ENCODE measurements around the gene COG2. TPM values are rescaled to one million over a fixed set of nuclear protein-coding genes. Genes with fewer than 3 reads are reported as not detected.

COG2 gene
- total and polyA plus RNA-seq, 2 of the 13 experiments (the other 11 are each of a cell fraction or from before 2014, with no cell fraction given), result 16.8 to 36.3 TPM

DNA sequence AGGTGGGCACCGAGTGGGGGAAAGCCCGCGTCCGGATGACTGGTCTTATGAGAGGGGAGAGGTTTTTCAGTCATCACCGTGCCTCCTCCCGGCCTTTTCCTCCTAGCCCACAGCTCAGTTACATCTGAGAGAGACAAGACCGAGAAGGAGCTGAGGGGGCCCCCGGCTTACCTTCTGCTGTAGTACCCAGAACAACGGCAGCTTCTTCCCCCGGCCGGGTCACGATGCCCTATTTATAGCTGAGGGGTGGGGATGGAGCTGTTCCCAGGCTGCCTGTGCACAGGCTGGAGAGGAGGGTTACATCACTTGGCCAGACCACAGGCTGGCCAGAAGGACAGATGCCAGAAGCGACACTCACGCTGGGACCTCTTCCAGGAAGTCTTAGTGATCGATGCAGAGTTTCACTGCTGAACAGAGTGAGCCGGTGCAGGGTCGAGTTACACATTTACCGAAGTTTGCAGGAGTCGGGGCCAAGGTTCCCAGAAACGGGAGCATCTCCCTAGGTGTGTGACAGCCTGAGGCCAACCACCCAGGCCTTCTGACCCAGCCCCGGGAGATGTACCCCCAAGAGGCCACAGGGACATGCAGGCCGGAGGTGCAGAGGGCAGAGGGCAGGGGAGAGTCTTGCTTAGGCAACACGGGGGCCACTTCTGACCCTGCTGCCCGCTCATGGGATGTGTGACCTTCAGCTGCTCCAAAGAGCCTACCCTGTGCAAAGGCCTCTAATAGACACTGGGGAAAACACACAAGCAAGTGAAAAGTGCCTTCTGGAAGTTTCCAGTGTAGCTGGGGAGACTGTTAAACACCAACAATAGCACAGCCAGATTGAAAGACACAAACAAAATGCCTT lies 71.9 kb downstream of the COG2 start, which contains the start of gene AGT:
Gene AGT (minus strand): TSS at position 208 of the 850 bp plus-strand sequence. CDS start 3,299 bp downstream, outside the sequence.
- ChIA-PET CTCF (ENCODE audit: low intra/inter-chr PET ratio, low total read pairs) (no interaction called here), POLR2A (interaction anchor here (0.8 to 7.9 kb wide), 22 partner anchors 10 to 522 kb away, joined by 3 to 110 read pairs (median 5); partner anchors contain the start of genes CAPN9 and COG2)
- Histone ChIP-seq H3K4me2 (ENCODE audit: low read depth, low read length) (peak within 1 kb of the TSS; percentile 97), H4K20me1 (ENCODE audit: insufficient read depth, low read length) (peaks cover 42% of the 10 kb centered on the region), H3K36me3 (replicated peaks in 1 of 2; ENCODE audit: control insufficient read depth in 1 of 2, insufficient read depth in 2 of 2, low read length in 2 of 2) (peaks cover 7 to 19% of the 10 kb centered on the region in 2 experiments), H3K27me3 (ENCODE audit: control insufficient read depth in 1 of 2, insufficient read depth in 2 of 2, low read length in 2 of 2) (peaks cover 0 to 2% of the 10 kb centered on the region in 2 experiments; a peak in 1 of 5 replicates), H3K9ac (ENCODE audit: insufficient read depth, low read depth, low read length) (peak within 1 kb of the TSS; percentile 91), H3K79me2 (ENCODE audit: insufficient read depth, low read length) (peaks cover 50% of the 10 kb centered on the region), H2AFZ (ENCODE audit: low read length) (peak within 1 kb of the TSS; percentile 36), H3K9me3 (ENCODE audit: low read length) (no peaks in the 10 kb centered on the region), H3K4me1 (ENCODE audit: insufficient read depth, low read length) (peaks cover 61% of the 10 kb centered on the region), H3K4me3 (replicated peaks in 1 of 3; ENCODE audit: insufficient read depth in 1 of 3, low read depth in 2 of 3, low read length in 3 of 3) (peak within 1 kb of the TSS; percentile 83 to 92 (median 90)), H3K27ac (ENCODE audit: extremely low read length, insufficient read depth, low read length) (peak within 1 kb of the TSS; percentile 93)
- no TSS peak for BruUV-seq (replicated peaks)
- in situ Hi-C loops (cut with HindIII; ENCODE audit: extremely low pct_ligation_motif_present, low pct_unique_long_range_greater_than_20kb) (no loop called here), intact Hi-C loops (cut with micrococcal nuclease; ENCODE audit: unreplicated experiment) (loop anchor here (1.0 to 10.0 kb wide), 5 partner anchors 15 to 261 kb away; partner anchors contain the start of genes ARV1 and TTC13)
- ATAC-seq (peak; percentile 85), FAIRE-seq (peak; percentile 95), DNase-seq (ENCODE audit: low spot score) (peak; percentile 95)
- WGBS (ENCODE audit: low lambda C conversion rate), result 2% methylated on average over 6 of the region's 24 CpGs
- TF ChIP-seq, protein P1, sequence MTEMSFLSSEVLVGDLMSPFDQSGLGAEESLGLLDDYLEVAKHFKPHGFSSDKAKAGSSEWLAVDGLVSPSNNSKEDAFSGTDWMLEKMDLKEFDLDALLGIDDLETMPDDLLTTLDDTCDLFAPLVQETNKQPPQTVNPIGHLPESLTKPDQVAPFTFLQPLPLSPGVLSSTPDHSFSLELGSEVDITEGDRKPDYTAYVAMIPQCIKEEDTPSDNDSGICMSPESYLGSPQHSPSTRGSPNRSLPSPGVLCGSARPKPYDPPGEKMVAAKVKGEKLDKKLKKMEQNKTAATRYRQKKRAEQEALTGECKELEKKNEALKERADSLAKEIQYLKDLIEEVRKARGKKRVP (CRISPR knock-in tag; IDR thresholded peaks at IDR 0.05), result peak in 1 of 2 experiments; percentile 94; a peak in 2 of 4 replicates
- TF ChIP-seq, protein P2, sequence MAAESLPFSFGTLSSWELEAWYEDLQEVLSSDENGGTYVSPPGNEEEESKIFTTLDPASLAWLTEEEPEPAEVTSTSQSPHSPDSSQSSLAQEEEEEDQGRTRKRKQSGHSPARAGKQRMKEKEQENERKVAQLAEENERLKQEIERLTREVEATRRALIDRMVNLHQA (CRISPR knock-in tag; IDR thresholded peaks at IDR 0.05), result no peak
- peak; percentile 70 for TF ChIP-seq NAIF1 (CRISPR knock-in tag; IDR thresholded peaks at IDR 0.05; ENCODE audit: borderline replicate concordance)
- TF ChIP-seq, protein P3, sequence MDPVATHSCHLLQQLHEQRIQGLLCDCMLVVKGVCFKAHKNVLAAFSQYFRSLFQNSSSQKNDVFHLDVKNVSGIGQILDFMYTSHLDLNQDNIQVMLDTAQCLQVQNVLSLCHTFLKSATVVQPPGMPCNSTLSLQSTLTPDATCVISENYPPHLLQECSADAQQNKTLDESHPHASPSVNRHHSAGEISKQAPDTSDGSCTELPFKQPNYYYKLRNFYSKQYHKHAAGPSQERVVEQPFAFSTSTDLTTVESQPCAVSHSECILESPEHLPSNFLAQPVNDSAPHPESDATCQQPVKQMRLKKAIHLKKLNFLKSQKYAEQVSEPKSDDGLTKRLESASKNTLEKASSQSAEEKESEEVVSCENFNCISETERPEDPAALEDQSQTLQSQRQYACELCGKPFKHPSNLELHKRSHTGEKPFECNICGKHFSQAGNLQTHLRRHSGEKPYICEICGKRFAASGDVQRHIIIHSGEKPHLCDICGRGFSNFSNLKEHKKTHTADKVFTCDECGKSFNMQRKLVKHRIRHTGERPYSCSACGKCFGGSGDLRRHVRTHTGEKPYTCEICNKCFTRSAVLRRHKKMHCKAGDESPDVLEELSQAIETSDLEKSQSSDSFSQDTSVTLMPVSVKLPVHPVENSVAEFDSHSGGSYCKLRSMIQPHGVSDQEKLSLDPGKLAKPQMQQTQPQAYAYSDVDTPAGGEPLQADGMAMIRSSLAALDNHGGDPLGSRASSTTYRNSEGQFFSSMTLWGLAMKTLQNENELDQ (CRISPR knock-in tag; IDR thresholded peaks at IDR 0.05; ENCODE audit: borderline replicate concordance), result no peak
- peak; percentile 97 for TF ChIP-seq SAP130 (CRISPR knock-in tag; IDR thresholded peaks at IDR 0.05; ENCODE audit: low read depth)
- TF ChIP-seq, protein P4, sequence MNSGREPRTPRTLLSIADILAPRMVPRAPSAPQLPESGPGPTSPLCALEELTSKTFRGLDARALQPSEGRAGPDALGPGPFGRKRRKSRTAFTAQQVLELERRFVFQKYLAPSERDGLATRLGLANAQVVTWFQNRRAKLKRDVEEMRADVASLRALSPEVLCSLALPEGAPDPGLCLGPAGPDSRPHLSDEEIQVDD (CRISPR knock-in tag; IDR thresholded peaks at IDR 0.05; ENCODE audit: borderline replicate concordance), result no peak
- TF ChIP-seq, protein P5, sequence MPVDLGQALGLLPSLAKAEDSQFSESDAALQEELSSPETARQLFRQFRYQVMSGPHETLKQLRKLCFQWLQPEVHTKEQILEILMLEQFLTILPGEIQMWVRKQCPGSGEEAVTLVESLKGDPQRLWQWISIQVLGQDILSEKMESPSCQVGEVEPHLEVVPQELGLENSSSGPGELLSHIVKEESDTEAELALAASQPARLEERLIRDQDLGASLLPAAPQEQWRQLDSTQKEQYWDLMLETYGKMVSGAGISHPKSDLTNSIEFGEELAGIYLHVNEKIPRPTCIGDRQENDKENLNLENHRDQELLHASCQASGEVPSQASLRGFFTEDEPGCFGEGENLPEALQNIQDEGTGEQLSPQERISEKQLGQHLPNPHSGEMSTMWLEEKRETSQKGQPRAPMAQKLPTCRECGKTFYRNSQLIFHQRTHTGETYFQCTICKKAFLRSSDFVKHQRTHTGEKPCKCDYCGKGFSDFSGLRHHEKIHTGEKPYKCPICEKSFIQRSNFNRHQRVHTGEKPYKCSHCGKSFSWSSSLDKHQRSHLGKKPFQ (CRISPR knock-in tag; IDR thresholded peaks at IDR 0.05; ENCODE audit: insufficient replicate concordance), result peak; percentile 88
- no peak for TF ChIP-seq TEAD2 (CRISPR knock-in tag; IDR thresholded peaks at IDR 0.05)
- TF ChIP-seq ZNF20 (CRISPR knock-in tag; IDR thresholded peaks at IDR 0.05), result peak; percentile 78
- peak; percentile 64; the same call in 1 of the 2 replicates for TF ChIP-seq ZNF460 (CRISPR knock-in tag; IDR thresholded peaks at IDR 0.05; ENCODE audit: borderline replicate concordance)
- peak; percentile 94 for TF ChIP-seq ZFP82 (CRISPR knock-in tag; IDR thresholded peaks at IDR 0.05; ENCODE audit: borderline replicate concordance)
- TF ChIP-seq, protein P6, sequence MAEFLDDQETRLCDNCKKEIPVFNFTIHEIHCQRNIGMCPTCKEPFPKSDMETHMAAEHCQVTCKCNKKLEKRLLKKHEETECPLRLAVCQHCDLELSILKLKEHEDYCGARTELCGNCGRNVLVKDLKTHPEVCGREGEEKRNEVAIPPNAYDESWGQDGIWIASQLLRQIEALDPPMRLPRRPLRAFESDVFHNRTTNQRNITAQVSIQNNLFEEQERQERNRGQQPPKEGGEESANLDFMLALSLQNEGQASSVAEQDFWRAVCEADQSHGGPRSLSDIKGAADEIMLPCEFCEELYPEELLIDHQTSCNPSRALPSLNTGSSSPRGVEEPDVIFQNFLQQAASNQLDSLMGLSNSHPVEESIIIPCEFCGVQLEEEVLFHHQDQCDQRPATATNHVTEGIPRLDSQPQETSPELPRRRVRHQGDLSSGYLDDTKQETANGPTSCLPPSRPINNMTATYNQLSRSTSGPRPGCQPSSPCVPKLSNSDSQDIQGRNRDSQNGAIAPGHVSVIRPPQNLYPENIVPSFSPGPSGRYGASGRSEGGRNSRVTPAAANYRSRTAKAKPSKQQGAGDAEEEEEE (CRISPR knock-in tag; IDR thresholded peaks at IDR 0.05; ENCODE audit: borderline replicate concordance), result no peak
- no peak for TF ChIP-seq ZNF282 (IDR thresholded peaks at IDR 0.05; ENCODE audit: partially characterized antibody)
- TF ChIP-seq NFIB (CRISPR knock-in tag; IDR thresholded peaks at IDR 0.05; ENCODE audit: borderline replicate concordance), result no peak
